ENCODE measurements around the gene N4BP2L2. TPM values are rescaled to one million over a fixed set of nuclear protein-coding genes. Genes with fewer than 3 reads are reported as not detected.

Gene N4BP2L2
- 18.3 and 23.2 TPM in 2 replicates for total RNA-seq

GRCh38 chr13:32538621-32539246, at the start of gene N4BP2L2:
N4BP2L2 (minus strand) TSS chr13:32538795; CDS start chr13:32537027, 1,768 bp downstream.

GRCh38 chr13:32586080-32586900, 47.7 kb upstream of the N4BP2L2 start, which contains the start of gene PDS5B:
PDS5B (plus strand) TSS chr13:32586452; CDS start chr13:32648773, 62,321 bp downstream.

GRCh38 chr13:32427852-32428580, 110.6 kb downstream of the N4BP2L2 start, which contains the start of gene N4BP2L1:
N4BP2L1 (minus strand) TSS chr13:32428130; CDS start chr13:32428082, 48 bp downstream.

Other genes with a start within 250 kb of the N4BP2L2 start
- not detected in 2 replicates for gene ZAR1L, start 223.4 kb downstream of the N4BP2L2 start, total RNA-seq
- 1.4 and 17.8 TPM in 2 replicates for gene BRCA2, start 223.3 kb downstream of the N4BP2L2 start, total RNA-seq
- 0.81 and 4.2 TPM in 2 replicates for gene N4BP2L1, start 110.7 kb downstream of the N4BP2L2 start, total RNA-seq
- 8.9 and 15.5 TPM in 2 replicates for gene PDS5B, start 47.7 kb upstream of the N4BP2L2 start, total RNA-seq

Data from mesangial cell (primary cell).